Effector memory CD8-positive, alpha-beta T cell (primary cell): Measurements from ENCODE around the gene C1orf210.

Experiments used
- ATAC-seq: fragments of 150-1000 bp; cut with Tn5 transposase; replicated peaks from 2 replicates; pipeline ENCODE4 v1.10.0; 2021; ENCODE audit warnings: mild to moderate bottlenecking, moderate library complexity
- DNase-seq, 3 experiments: peaks; one replicate each; pipeline ENCODE4 v3.0.0; 2021
- H3K27ac Mint-ChIP-seq, 2 donors: one replicate each; pipeline ENCODE4 v1.8.0; 2022; ENCODE audit warnings: mild to moderate bottlenecking in 2 of 2, mixed read lengths in 2 of 2, moderate library complexity in 2 of 2
- H3K27me3 Mint-ChIP-seq, 2 donors: one replicate each; pipeline ENCODE4 v1.8.0; 2022; ENCODE audit warnings: mixed read lengths in 2 of 2
- H3K36me3 Mint-ChIP-seq: one replicate; pipeline ENCODE4 v1.8.0; 2022; ENCODE audit warnings: mild to moderate bottlenecking, moderate library complexity, mixed read lengths; ENCODE audit not compliant: insufficient read depth
- H3K4me1 Mint-ChIP-seq, 2 donors: one replicate each; pipeline ENCODE4 v1.8.0; 2022; ENCODE audit warnings: low read depth in 2 of 2, mixed read lengths in 2 of 2
- H3K4me3 Mint-ChIP-seq, 2 donors: one replicate each; pipeline ENCODE4 v1.8.0; 2022; ENCODE audit warnings: mild to moderate bottlenecking in 2 of 2, mixed read lengths in 2 of 2, moderate library complexity in 2 of 2
- H3K9me3 Mint-ChIP-seq, 2 donors: one replicate each; pipeline ENCODE4 v1.8.0; 2022; ENCODE audit warnings: mixed read lengths in 2 of 2

The C1orf210 gene

GRCh38 chr1:43294761-43295160 lies 9.4 kb upstream of the C1orf210 start:
- Mint-ChIP-seq H3K4me1 (peaks cover 0 to 4% of the 10 kb centered on the region in 2 donors), H3K27me3 (no peaks in the 10 kb centered on the region), H3K27ac (no peak overlapping the region), H3K4me3 (no peak overlapping the region), H3K36me3 (peaks cover 3% of the 10 kb centered on the region), H3K9me3 (no peaks in the 10 kb centered on the region)
- DNase-seq (no peak), ATAC-seq (no peak)

DNA sequence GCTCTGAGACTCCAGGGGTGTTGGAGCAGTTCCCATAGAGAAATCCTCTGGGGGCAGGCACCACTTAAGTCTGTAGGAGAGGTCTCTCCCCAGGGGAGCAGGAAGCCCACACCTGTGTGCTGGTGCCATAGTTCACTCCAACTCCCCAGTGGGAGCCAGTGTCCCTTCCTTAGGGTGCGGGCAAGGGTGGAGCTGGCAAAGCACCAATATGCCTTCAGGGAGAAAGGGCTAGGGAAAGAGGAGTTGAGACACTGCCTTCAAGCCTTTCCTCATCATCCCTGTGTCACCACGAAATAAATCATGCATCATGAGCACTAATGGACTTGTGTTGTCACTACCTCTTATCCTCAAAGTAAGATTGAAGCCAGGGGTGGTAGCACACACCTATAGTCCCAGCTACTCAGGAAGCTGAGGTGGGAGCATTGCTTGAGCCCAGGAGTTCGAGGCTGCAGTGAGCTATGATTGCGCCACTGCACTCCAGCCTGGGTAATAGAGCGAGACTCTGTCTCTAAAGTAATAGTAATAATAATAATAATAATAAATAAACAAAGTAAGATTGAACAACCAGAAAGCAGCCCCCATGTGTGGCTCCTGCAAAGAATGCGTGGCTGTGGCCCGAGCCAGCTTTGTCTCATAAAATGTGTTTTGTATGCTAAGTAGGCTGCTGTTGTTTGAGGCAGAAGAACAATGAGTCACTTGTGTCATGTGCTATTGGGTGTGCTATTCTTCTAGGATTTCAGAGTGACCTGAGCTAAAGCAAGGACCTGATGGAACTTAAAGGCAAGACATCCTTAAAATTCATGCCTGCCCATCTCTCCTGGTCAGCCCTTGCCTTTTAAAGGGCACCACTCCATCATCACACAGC lies 8.7 kb upstream of the C1orf210 start:
- Mint-ChIP-seq H3K4me1 (peaks cover 0 to 4% of the 10 kb centered on the region in 2 donors), H3K9me3 (no peaks in the 10 kb centered on the region), H3K4me3 (no peak overlapping the region), H3K36me3 (peaks cover 3% of the 10 kb centered on the region), H3K27me3 (no peaks in the 10 kb centered on the region), H3K27ac (no peak overlapping the region)
- DNase-seq = no peak
- no peak for ATAC-seq

GRCh38 chr1:43293176-43293575 lies 7.8 kb upstream of the C1orf210 start:
- Mint-ChIP-seq H3K4me3 (no peak overlapping the region), H3K4me1 (peaks cover 0 to 4% of the 10 kb centered on the region in 2 donors), H3K27ac (no peak overlapping the region), H3K27me3 (no peaks in the 10 kb centered on the region), H3K9me3 (no peaks in the 10 kb centered on the region), H3K36me3 (peaks cover 3% of the 10 kb centered on the region)
- ATAC-seq (no peak), DNase-seq (no peak)

DNA sequence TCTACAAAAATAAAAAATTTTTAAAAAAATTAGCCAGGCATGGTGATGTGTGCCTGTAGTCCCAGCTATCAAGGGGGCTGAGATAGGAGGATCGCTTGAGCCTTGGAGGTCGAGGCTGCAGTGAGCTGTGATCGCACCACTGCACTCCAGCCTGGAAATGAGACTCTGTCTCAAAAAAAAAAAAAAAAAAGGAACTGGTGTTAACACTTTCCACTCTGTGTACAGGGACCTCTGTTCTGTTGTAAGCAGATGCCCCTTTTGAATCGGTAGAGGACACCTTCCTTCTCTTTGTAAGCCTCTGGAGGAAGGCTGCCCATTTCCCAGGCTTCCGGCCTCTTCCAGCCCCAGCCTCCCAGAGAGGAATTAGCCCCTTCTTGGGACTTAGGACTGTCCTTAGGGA lies 7.3 kb upstream of the C1orf210 start:
- H3K36me3 Mint-ChIP-seq = no peaks in the 10 kb centered on the region

DNA sequence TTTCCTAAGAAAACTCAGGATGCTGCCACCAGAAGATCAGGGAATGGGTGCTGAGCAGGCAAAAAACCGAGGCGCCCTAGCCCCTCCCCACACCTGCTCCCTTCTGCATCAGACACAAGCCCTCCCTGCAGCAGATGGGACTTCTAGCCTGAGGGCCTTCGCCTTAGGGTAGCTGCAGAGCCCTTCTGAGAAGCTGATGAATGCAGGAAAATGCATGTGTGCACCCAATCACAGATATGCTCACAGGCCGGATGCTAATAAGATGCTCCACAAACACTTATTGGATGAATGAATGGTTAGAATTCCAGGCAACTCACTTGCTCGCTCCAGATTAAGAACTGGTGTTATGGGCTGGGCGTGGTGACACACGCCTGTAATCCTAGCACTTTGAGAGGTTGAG lies 6.8 kb upstream of the C1orf210 start:
- Mint-ChIP-seq H3K4me3 (no peak overlapping the region), H3K4me1 (peaks cover 0 to 4% of the 10 kb centered on the region in 2 donors), H3K36me3 (no peaks in the 10 kb centered on the region), H3K9me3 (no peaks in the 10 kb centered on the region), H3K27ac (no peak overlapping the region), H3K27me3 (peaks cover 0 to 3% of the 10 kb centered on the region in 2 donors)
- no peak for DNase-seq
- no peak for ATAC-seq

More for the DNA sequence above, 7.3 kb upstream of the C1orf210 start:
- no peak for ATAC-seq
- peaks cover 0 to 4% of the 10 kb centered on the region in 2 donors for H3K4me1 Mint-ChIP-seq
- no peak overlapping the region for H3K27ac Mint-ChIP-seq
- H3K9me3 Mint-ChIP-seq = no peaks in the 10 kb centered on the region
- H3K4me3 Mint-ChIP-seq = no peak overlapping the region
- DNase-seq = no peak
- H3K27me3 Mint-ChIP-seq = no peaks in the 10 kb centered on the region

DNA sequence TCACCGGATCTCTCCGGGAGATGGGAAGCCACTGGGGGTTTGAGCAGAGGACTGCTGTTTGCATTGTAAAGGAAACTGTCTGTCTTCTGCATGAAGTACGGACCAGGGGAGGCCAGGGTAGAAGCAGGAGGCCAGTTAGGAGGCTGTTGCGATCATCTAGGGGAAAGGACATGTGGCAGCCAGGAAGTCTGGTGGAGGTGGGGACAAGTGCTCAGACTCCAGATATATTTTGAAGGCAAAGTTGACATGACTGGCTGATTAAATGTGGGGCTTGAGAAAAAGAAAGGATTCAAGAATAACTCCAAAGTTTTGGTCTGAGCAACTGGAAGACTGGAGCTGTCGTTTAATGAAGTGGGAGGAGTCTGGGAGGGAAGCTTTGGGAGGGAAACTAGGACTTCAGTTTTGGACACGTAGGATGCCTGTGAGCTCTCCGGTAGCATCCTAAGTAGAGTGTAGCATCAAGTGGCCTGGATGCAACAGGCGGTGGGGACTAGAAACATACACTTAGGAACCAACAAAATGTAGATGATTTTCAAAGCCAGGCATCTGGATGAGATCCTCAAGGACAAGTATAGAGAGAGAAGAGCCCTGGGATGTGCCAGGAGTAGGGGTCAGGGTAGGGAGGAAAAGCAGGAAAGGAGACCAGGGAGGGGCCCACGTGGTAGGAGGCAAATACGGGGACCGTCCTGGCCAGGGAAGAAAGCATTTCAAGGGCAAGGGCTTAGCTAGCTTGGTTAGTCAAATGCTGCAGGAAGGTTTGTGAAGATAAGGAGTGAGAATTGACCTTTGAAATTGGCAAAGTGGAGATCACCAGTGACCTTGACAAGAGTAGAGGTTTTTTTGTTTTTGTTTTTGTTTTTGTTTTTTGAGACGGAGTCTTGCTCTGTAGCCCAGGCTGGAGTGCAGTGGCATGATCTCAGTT lies 3.7 kb upstream of the C1orf210 start:
- no peaks in the 10 kb centered on the region for H3K36me3 Mint-ChIP-seq
- no peak overlapping the region for H3K27ac Mint-ChIP-seq
- H3K9me3 Mint-ChIP-seq = no peaks in the 10 kb centered on the region
- H3K4me1 Mint-ChIP-seq = peaks cover 0 to 4% of the 10 kb centered on the region in 2 donors
- ATAC-seq (no peak), DNase-seq (no peak)
- peaks cover 0 to 13% of the 10 kb centered on the region in 2 donors for H3K27me3 Mint-ChIP-seq
- no peak overlapping the region for H3K4me3 Mint-ChIP-seq

GRCh38 chr1:43288058-43288784 lies 2.8 kb upstream of the C1orf210 start:
- DNase-seq (no peak), ATAC-seq (no peak)
- Mint-ChIP-seq H3K4me3 (no peak overlapping the region), H3K4me1 (peaks cover 0 to 4% of the 10 kb centered on the region in 2 donors), H3K27ac (no peak overlapping the region), H3K9me3 (no peaks in the 10 kb centered on the region), H3K36me3 (no peaks in the 10 kb centered on the region), H3K27me3 (peaks cover 0 to 13% of the 10 kb centered on the region in 2 donors)

DNA sequence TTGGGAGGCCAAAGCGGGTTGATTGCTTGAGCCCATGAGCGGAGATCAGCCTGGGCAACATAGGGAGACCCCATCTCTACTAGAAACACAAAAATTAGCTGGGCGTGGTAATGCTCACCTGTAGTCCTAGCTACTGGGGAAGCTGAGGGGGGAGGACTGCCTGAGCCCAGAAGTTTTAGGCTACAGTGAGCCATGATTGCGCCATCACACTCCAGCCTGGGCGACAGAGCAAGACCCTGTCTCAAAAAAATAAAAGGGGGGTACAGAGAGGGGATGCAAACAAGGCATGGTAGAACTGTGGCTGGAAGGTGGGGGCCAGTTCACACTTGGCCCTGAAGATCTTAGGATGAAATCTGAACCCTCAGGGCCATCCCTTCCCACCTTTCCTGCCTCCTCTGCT lies 1.2 kb upstream of the C1orf210 start:
- Mint-ChIP-seq H3K27ac (no peak overlapping the region), H3K4me3 (no peak overlapping the region), H3K4me1 (peaks cover 0 to 4% of the 10 kb centered on the region in 2 donors), H3K36me3 (no peaks in the 10 kb centered on the region), H3K9me3 (no peaks in the 10 kb centered on the region), H3K27me3 (peaks cover 0 to 18% of the 10 kb centered on the region in 2 donors)
- no peak for ATAC-seq
- no peak for DNase-seq

GRCh38 chr1:43286115-43286514 lies 734 bp upstream of the C1orf210 start:
- Mint-ChIP-seq H3K36me3 (no peaks in the 10 kb centered on the region), H3K4me3 (no peak overlapping the region), H3K27ac (no peak overlapping the region), H3K9me3 (no peaks in the 10 kb centered on the region), H3K4me1 (peaks cover 0 to 4% of the 10 kb centered on the region in 2 donors), H3K27me3 (peaks cover 2 to 18% of the 10 kb centered on the region in 2 donors)
- DNase-seq (no peak), ATAC-seq (no peak)

GRCh38 chr1:43284546-43285110 lies 753 bp downstream of the C1orf210 start:
- Mint-ChIP-seq H3K9me3 (no peaks in the 10 kb centered on the region), H3K36me3 (no peaks in the 10 kb centered on the region), H3K27me3 (peaks cover 17 to 26% of the 10 kb centered on the region in 2 donors), H3K4me1 (peaks cover 0 to 4% of the 10 kb centered on the region in 2 donors), H3K4me3 (no peak overlapping the region), H3K27ac (no peak overlapping the region)
- ATAC-seq (no peak), DNase-seq (no peak)

DNA sequence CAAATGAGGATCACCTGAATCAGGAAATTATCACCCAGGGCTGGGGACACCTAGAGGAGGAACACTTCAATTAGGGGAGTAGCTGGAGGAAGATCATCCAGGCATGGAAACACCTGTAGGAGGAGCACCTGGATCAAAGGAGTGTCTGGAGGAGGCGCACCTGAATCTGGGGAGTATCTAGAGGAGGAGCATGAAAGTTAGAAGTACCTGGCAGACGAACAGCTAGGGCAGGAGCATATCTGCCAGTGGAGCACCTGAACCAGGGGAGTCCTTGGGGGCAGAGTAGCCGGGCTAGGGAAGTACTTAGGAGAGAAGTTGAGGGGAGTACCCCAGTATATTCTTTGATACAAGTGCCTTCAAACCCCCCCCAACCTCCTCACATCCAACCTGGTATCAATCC lies 1.3 kb downstream of the C1orf210 start:
- Mint-ChIP-seq H3K36me3 (no peaks in the 10 kb centered on the region), H3K27ac (no peak overlapping the region), H3K9me3 (no peaks in the 10 kb centered on the region), H3K4me1 (peaks cover 0 to 4% of the 10 kb centered on the region in 2 donors), H3K4me3 (no peak overlapping the region), H3K27me3 (peaks cover 20 to 26% of the 10 kb centered on the region in 2 donors)
- no peak for DNase-seq
- ATAC-seq = no peak

DNA sequence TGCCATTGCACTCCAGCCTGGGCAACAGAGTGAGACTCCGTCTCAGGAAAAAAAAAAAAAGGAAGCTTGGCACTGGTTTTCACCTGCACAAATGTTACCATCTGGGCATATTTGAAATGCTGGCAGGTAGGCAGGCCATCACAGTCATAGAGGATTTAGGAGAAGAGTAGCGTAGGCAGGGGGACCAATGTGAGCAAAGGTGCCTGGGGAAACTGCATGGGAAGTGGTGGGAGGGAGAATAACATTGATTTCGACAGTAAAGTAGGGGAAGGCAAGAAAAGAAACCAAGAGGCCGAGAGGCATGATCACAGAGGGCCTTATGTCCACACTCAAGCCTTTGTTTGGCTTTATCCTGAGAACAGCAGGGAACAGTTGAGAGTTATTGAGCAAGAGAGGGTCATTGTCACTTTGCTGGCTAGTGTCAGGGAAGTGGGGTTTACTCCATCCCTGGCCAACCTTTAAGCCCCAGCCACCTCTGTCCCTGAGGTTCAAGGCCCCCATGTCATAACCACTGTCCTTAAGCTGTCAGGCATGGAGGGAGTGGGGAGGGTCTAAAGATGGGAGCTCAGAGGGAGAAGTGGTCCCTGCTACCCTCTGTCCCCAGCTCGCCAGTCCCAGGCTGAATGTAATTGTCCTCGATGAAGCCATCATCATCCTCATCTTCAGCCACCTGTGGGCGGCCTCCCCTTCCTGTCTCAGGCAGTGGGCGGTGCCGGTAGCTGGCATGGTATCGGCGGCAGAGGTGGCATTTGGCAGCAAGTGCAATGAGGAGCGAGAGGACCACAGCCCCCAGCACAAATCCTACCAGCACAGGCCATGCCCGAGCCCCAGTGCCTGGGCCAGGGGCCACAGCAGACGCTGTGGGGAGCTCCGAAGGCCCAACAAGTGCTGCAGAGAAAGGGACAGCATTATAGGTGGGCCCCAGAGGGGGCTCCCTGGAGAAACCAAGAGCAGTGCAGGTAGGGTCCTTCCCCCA lies 2.9 kb downstream of the C1orf210 start:
- ATAC-seq (no peak), DNase-seq (no peak)
- Mint-ChIP-seq H3K4me3 (no peak overlapping the region), H3K4me1 (peaks cover 0 to 4% of the 10 kb centered on the region in 2 donors), H3K9me3 (no peaks in the 10 kb centered on the region), H3K36me3 (no peaks in the 10 kb centered on the region), H3K27ac (no peak overlapping the region), H3K27me3 (peaks cover 25% of the 10 kb centered on the region in 2 donors)
